Duodenal mucosa (tissue), 2 donors: ENCODE data around the gene HSF4.

ENCODE experiments used
- H3K27ac ChIP-seq: one replicate; pipeline ENCODE4 v1.7.0; 2013; ENCODE audit warnings: low read depth, low read length
- H3K27me3 ChIP-seq, 2 donors: one replicate each; pipeline ENCODE4 v1.7.0; 2013; ENCODE audit warnings: low read length in 2 of 2, control low read depth in 1 of 2; ENCODE audit not compliant: insufficient read depth in 2 of 2, control insufficient read depth in 1 of 2
- H3K36me3 ChIP-seq, 2 donors: one replicate each; pipeline ENCODE4 v1.7.0; 2013; ENCODE audit warnings: low read length in 2 of 2, control low read depth in 1 of 2; ENCODE audit not compliant: insufficient read depth in 2 of 2, control insufficient read depth in 1 of 2
- H3K4me1 ChIP-seq, 2 donors: one replicate each; pipeline ENCODE4 v1.7.0; 2013; ENCODE audit warnings: low read length in 2 of 2, control low read depth in 1 of 2; ENCODE audit not compliant: insufficient read depth in 2 of 2, control insufficient read depth in 1 of 2
- H3K4me3 ChIP-seq, 2 donors: one replicate each; pipeline ENCODE4 v1.7.0; 2013; ENCODE audit warnings: low read length in 2 of 2, low read depth in 1 of 2
- H3K9ac ChIP-seq, 2 donors: one replicate each; pipeline ENCODE4 v1.7.0; 2013; ENCODE audit warnings: low read length in 2 of 2, low read depth in 1 of 2
- H3K9me3 ChIP-seq, 2 donors: one replicate each; pipeline ENCODE4 v1.7.0; 2013; ENCODE audit warnings: low read length in 2 of 2, control low read depth in 1 of 2; ENCODE audit not compliant: control insufficient read depth in 1 of 2

The HSF4 gene

GRCh38 chr16:67176662-67177061 is 12.1 kb downstream of the HSF4 start:
- Histone ChIP-seq H3K36me3 (no peaks in the 10 kb centered on the region), H3K27me3 (no peaks in the 10 kb centered on the region), H3K27ac (no peak overlapping the region), H3K4me1 (peaks cover 28 to 33% of the 10 kb centered on the region in 2 donors), H3K9me3 (no peaks in the 10 kb centered on the region), H3K9ac (no peak overlapping the region), H3K4me3 (no peak overlapping the region)

DNA sequence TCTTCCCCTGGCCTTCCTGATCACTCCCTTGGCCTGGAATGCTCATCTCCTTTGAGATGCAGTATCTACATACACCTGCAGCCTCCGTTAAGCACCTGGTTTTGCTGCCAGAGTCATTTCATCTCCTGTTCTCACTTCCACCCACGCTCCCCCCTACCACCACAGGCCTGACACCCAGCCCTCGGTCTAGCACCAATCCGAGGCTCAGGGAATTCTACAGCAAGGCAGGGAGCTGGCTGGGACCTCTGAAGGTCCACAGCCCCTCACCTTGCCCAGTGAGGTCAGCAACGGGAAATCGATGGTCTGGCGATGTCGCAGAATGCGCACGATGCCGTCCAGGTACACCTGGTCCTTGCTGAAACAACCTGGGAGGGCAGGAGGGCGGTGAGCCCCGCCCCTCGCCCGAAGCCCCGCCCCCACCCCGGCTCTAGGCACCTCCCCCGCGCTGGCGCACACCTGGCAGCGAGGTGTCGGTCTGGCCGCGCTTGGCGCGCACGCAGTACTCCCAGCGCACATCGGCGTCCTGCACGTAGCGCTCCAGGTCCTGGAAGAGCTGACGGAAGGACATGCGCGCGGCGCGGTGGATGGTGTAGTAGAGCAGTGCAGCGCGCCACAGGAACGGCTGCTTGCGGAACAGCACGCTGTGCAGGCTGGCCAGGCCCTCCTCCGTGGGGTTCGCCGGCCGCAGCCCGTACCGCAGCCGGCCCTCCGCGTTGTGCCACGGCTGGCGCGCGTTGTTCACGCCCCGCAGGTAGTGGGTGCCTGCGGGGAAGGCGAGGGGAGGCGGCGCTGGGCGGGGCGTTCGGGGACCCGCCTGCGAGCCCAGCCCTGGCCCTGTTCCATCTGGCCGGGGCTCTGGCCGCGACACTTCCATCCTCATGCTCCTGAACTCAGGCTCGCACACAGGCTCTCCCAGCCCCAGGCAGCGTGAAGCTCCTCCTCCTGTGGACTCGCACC is 13.5 kb downstream of the HSF4 start:
- Histone ChIP-seq H3K4me1 (peaks cover 35 to 39% of the 10 kb centered on the region in 2 donors), H3K9ac (peak overlapping the region; percentile 49 to 52), H3K27ac (peak overlapping the region; percentile 28), H3K36me3 (no peaks in the 10 kb centered on the region), H3K4me3 (peak overlapping the region; percentile 57 to 69), H3K9me3 (no peaks in the 10 kb centered on the region), H3K27me3 (no peaks in the 10 kb centered on the region)

GRCh38 chr16:67179421-67180080 is 15.0 kb downstream of the HSF4 start:
- H3K27me3 ChIP-seq, result no peaks in the 10 kb centered on the region
- no peak overlapping the region for H3K4me3 ChIP-seq
- no peak overlapping the region for H3K27ac ChIP-seq
- H3K4me1 ChIP-seq, result peaks cover 24 to 34% of the 10 kb centered on the region in 2 donors
- H3K36me3 ChIP-seq, result no peaks in the 10 kb centered on the region
- no peaks in the 10 kb centered on the region for H3K9me3 ChIP-seq
- no peak overlapping the region for H3K9ac ChIP-seq

DNA sequence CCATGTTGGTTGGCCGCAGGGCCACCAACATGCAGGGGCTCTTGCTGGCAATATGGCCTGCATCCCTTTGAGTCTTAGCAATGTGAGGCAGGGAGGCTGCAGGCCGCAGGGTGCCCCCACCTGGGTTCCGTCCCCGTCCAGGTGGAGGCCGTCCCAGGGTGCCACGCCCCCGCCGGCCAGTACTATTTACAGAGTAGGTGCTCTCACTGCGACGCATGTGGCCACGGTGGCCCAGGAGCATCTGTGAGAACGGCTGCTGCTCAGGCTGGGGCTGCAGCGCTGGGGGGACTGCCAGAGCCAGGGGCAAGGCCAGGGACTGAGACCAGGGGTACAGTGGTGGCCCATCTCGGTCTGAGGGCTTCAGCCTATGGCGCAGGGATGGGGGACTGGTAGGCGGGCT is 15.6 kb downstream of the HSF4 start:
- no peaks in the 10 kb centered on the region for H3K27me3 ChIP-seq
- peaks cover 26 to 36% of the 10 kb centered on the region in 2 donors for H3K4me1 ChIP-seq
- no peak overlapping the region for H3K4me3 ChIP-seq
- no peaks in the 10 kb centered on the region for H3K36me3 ChIP-seq
- no peak overlapping the region for H3K27ac ChIP-seq
- no peak overlapping the region for H3K9ac ChIP-seq
- no peaks in the 10 kb centered on the region for H3K9me3 ChIP-seq

DNA sequence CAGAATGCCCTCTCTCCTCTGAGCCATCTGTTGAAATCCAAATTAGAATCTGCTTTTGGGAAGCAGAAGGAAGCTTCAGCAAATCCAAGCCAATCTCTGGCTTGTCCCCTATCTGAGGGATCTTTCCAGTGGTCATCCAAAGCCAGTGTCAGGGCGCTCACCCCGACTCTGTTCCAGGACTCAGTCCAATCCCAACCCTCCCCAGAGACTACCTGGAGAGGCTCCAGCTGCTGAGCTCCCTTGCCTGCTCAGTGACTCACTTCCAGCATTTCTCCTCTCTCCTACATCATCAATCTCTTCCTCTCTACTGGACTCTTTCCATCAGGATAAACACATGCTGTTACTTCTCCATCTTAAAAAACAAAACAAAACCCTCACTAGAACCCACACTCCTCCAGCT is 16.8 kb downstream of the HSF4 start:
- peaks cover 35 to 45% of the 10 kb centered on the region in 2 donors for H3K4me1 ChIP-seq

GRCh38 chr16:67182288-67182687 is 17.7 kb downstream of the HSF4 start:
- H3K4me1 ChIP-seq, result peaks cover 35 to 44% of the 10 kb centered on the region in 2 donors

More for the DNA sequence above, 16.8 kb downstream of the HSF4 start:
- no peak overlapping the region for H3K4me3 ChIP-seq
- no peaks in the 10 kb centered on the region for H3K36me3 ChIP-seq
- H3K9ac ChIP-seq, result no peak overlapping the region
- no peaks in the 10 kb centered on the region for H3K9me3 ChIP-seq
- no peaks in the 10 kb centered on the region for H3K27me3 ChIP-seq
- H3K27ac ChIP-seq, result no peak overlapping the region

DNA sequence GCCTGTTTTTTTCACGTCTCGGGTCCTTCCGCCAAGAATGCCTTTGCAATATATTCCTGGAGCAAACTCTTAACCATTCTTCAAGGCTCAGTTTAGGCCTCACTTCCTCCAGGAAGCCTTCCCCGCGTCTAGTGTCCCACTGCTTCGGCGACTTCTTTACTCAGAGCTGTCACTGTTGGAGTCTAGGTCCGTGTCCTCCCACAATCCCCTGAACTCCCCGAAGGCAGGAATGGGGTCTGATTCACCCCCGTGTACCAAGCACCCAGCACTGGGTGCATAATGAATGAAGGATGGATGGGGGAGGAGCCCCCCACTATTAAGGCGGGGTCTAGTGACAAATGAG is 18.7 kb downstream of the HSF4 start:
- peak overlapping the region; percentile 48 to 78 for H3K9ac ChIP-seq
- H3K27ac ChIP-seq, result peak overlapping the region; percentile 95
- H3K4me1 ChIP-seq, result peaks cover 30 to 37% of the 10 kb centered on the region in 2 donors
- no peaks in the 10 kb centered on the region for H3K9me3 ChIP-seq
- H3K36me3 ChIP-seq, result no peaks in the 10 kb centered on the region
- H3K4me3 ChIP-seq, result peak overlapping the region; percentile 71 to 82
- no peaks in the 10 kb centered on the region for H3K27me3 ChIP-seq

More at GRCh38 chr16:67182288-67182687, 17.7 kb downstream of the HSF4 start:
- no peaks in the 10 kb centered on the region for H3K9me3 ChIP-seq
- H3K27ac ChIP-seq, result no peak overlapping the region
- no peak overlapping the region for H3K9ac ChIP-seq
- no peaks in the 10 kb centered on the region for H3K27me3 ChIP-seq
- no peak overlapping the region for H3K4me3 ChIP-seq
- H3K36me3 ChIP-seq, result no peaks in the 10 kb centered on the region

DNA sequence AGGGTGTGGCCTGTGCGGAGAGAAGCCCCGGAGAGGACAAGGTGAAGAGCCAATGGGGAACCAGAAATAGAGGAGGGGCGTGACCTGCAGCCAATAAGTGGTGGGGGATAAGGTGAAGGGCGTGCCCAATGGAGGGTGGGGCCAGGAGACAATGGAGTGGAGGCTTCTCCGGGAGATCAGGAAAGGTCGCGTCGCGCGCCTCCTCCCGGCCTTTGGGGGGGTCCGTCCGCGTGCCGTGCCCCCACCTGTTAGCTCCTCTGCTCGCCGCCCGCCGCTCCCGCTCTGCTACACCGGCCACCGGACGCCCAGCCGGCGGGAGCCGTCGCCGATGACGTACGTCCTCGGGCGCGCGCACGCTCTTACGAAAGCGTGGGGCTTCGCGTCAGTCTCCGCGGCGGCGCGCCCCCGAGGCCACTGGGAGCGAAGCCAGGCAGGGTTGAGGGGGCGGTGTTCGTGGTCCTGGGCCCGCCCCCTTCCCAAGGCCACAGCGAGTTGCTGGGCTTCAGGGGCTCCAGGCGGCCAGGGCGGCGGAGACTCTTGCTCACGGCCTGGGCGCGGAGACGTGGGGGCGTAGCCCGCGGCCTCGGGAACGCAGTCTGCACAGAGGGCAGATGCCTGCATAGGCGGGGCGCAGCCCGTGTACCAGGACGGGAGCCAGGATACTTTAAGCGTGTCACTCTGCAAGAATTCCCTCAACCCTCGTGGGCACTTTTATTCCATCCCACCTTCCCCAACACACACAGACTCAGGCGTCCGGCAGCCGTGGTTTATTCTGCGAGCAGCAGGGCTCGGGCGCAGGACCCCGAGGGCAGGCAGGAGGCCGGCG is 19.3 kb downstream of the HSF4 start, which contains the start of gene MATCAP1:
MATCAP1 (minus strand) TSS at position 337 of the 826 bp plus-strand sequence. CDS start 3,353 bp downstream, outside the sequence.
- H3K27me3 ChIP-seq, result no peaks in the 10 kb centered on the region
- H3K9ac ChIP-seq, result peak within 1 kb of the TSS; percentile 78 to 84
- H3K4me1 ChIP-seq, result peaks cover 26 to 32% of the 10 kb centered on the region in 2 donors
- H3K27ac ChIP-seq, result peak within 1 kb of the TSS; percentile 95
- H3K4me3 ChIP-seq, result peak within 1 kb of the TSS; percentile 71 to 82
- no peaks in the 10 kb centered on the region for H3K36me3 ChIP-seq
- no peaks in the 10 kb centered on the region for H3K9me3 ChIP-seq

DNA sequence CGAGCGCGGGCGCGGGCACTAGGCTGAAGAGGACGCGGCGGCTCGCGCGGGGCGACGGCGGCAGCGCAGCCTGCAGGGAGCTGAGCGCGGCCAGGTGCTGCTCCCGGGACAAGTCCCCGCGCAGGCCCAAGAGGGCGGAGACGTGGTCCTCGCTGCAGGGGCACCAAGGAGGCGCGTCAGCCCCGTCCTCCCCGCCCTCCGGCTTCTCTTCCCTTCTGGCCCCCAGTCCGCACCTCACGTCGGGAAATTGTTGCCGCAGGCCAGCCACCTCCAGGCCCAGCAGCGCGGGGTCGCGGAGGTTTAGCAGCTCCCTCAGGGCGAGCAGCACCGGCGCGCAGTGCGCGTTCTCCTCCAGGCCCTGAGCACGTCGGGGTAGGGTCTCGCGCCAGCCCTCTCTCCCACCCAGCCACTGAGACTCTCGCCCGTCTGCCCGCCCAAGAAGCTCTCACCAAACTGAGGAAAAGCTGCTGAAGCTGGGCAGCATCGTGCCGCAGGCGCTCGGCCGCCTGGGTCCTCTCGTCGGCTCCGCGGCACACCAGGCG is 20.0 kb downstream of the HSF4 start:
- H3K4me3 ChIP-seq, result peak overlapping the region; percentile 71 to 82
- peak overlapping the region; percentile 95 for H3K27ac ChIP-seq
- no peaks in the 10 kb centered on the region for H3K36me3 ChIP-seq
- H3K4me1 ChIP-seq, result peaks cover 26 to 32% of the 10 kb centered on the region in 2 donors
- no peaks in the 10 kb centered on the region for H3K27me3 ChIP-seq
- no peaks in the 10 kb centered on the region for H3K9me3 ChIP-seq
- H3K9ac ChIP-seq, result peak overlapping the region; percentile 78 to 84
